Raji (cell line): Measurements from ENCODE around the gene STMN3.

Source experiments
- POLR2A ChIP-seq: IDR thresholded peaks from 2 replicates; pipeline ENCODE4 v1.6.1; 2011; ENCODE audit warnings: low read depth, low read length, control low read depth; ENCODE audit not compliant: insufficient read depth

The STMN3 gene

DNA sequence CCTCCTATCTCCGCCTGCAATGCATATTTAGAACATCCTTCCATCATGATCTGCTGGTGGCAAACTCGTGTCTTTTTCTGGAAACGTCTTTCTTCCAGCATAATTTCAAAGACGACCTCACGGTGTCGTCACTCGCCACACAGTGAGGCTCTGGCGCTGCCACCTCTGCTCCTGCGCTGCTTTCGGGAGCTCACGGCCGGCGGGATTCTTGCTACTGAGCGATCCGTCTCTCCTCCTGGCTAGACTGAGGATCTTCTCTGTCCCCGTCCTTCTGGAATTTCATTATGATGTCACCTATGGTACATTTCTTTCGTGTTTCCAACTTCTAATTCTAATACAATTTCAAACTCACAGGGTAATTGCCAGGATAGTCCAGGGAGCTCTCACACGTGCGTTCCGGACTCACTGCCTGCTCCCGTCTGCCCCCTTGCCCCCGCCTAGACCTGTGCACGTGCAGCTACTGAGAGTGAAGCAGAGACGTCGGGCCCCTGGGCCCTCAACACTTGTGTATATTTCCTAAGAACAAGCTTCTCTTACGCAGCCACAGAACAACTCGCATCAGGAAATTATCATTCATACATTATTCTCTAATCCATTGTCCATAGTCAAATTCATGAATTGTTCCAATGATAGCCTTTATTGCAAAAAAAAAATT, 53.7 kb downstream of the STMN3 start:
- TF ChIP-seq POLR2A = no peak

DNA sequence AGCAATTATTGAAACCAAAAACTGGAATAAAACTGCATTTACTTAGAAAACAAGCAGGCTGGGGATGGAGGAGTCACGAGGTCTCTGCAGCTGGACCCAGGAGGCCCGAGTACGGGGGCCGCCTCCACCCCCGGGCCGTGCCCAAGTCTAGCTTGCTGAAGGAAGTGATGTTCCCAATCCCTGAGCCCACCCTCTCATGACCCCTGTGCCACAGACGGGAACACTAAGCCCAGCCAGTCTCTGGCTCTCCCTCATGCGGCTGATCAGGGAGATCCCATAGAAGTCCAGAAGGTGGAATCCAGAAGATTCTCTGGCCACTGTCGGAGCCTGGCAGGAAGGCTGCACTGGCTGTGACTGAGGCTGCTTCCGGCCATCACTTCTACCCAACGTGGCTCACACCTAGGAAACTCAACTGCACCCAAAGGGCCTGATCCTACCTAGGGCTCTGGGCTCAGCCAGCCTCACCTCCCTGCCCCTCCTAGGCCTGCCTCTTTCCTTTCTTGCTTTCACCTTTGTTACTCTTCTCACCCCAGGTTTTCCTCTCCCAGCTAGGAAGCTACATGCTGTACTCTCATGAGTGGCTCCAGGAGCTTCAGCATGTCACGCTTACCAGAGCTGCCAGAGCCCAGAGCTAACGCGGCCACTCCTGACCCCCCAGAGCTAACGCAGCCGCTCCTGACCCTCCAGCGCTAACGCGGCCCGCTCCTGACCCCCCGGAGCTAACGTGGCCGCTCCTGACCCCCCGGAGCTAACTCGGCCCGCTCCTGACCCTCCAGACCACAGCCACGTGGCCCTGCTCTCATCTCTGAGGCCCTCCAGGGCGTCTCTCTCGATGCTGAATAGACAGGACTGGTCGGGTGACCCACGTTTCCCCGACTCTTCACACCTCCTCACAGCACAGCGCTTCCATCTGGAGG, 54.5 kb downstream of the STMN3 start:
- TF ChIP-seq POLR2A = no peak

DNA sequence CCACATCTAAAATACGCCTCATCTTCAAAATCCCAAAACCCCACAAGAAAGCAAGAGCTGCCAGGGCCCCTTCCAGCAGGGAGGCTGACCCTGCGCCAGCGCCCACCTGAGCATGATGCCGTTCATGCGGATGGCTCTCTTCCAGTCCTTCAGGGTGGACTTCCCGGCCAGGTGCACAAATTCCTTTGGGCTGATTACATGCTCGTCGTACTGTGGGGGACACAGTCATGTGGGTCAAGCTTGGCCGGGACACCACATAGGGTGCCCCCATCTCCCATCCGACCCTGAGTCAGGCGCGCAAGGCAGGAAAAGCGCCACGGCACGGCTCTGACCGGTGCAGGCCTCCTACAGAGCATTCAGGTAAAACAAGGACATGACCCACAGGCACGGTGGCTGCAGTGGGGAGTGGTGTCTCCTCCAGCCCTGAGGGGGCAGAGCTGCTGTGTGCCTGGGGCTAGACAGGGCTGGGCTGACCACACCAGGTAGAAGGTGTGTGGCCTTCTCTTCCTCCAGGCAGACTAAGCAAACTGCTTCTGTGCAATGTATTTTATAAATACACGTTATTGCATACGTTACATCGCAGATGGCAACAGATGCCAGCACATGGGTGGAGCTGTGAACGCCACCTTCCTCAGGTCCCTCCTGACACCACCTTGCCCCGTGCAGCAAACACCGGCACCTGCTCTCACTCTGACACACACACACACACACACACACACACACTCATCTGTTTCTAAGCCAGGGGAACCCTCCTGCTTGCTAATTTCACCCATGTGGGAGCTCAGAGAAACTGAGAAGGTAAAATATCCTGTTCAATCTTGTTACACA, 55.4 kb downstream of the STMN3 start:
- no peak for TF ChIP-seq POLR2A

- no peak for TF ChIP-seq POLR2A
These were observed 56.8 kb downstream of the STMN3 start for GRCh38 chr20:63596423-63596822.

GRCh38 chr20:63595416-63596127, 57.7 kb downstream of the STMN3 start:
- no peak for TF ChIP-seq POLR2A

DNA sequence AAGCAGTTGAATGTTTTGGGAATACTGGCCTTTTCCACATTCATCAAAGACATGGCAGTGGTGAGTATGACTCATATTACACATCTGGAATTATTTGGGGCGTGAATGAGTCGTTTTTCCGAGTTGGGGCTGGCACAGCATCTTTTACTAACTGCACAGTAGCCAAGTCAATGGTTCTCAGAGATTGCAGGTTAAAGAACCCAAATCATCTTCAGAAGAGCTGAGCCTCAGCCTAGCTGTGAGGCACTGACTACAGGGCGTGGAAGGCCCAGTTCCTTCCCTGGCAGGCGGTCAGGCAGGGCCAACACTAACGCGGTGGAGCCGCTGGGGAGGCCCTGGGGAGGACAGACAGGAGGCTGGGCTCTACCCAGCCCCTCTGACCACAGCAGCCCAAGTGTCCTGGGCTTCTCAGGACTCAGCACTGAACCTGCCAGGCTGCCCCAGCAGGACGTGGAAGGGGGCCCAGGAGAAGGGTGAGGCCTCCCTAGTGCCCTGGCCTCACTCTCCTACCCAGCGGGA, 59.1 kb downstream of the STMN3 start:
- no peak for TF ChIP-seq POLR2A

DNA sequence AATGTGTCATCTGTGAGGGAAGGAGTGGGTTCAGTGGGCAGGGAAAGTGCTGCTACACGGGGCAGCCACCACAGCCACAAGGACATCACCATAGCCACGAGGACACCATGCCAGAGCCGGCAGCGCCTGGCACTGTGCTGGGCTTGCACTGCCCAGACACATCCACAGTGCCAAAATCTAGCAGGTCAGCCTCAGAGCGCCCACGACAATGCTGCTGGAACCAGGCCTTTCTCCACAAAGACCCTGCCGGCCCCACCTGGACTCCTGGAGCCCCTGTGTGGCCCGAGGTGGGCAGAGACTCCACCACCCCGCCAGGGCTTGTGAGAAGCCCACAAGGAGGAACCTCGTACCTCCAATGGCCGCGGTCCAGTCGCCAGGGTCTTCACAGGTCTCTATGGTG, 60.6 kb downstream of the STMN3 start:
- TF ChIP-seq POLR2A = no peak

- TF ChIP-seq POLR2A = no peak
These were observed 61.4 kb downstream of the STMN3 start for GRCh38 chr20:63591786-63592355.

GRCh38 chr20:63591147-63591533, 62.1 kb downstream of the STMN3 start:
- no peak for TF ChIP-seq POLR2A

- no peak for TF ChIP-seq POLR2A
These were observed 62.7 kb downstream of the STMN3 start for GRCh38 chr20:63590218-63591146.
